ENCODE measurements around the gene KLF14.

DNA sequence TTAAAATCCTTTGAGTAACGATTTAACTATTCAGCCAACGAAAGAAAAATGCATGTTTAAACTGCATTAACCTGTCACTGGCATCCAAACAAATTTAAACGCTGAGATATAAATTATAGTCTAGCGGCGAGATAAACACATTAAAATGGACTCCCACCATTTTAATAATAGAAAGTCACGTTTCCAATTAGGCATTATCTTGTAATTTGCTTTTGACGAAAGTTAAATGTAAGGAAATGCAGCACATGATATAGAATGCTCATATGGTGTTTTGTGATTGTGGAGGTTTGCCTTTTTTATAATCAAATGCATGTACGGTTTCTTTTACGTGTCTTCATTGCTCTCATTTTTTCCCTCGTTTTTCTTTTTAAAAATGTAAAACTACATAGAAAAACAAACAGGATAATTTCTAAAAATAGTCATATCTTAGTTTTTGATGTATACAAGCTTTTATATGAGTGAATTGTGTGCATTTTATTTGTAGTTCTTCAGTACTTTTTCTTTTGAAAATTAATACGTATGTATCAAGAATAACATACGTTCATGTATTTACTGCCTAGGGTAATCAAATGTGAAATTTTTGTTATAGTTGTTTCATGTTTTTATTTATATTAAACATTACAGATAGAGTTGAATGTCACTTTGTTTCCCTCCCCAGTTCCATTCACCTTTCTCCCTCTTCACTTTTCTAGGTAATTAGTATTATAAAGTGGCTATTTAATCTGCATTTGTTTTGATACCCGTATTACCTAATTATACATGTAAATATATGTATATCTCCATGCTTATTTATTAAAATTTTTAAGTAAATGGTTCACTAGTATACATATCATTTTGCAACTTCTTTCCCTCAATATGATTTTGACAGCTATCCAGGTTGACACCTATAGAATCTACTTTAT is 1.1 kb upstream of the KLF14 start:
- TF ChIP-seq BHLHE40 (IDR thresholded peaks at IDR 0.05; ENCODE audit: low read depth, low read length): no peak
- no peak for TF ChIP-seq POLR2A (IDR thresholded peaks at IDR 0.05; ENCODE audit: low read depth, low read length)
- TF ChIP-seq MXI1 (IDR thresholded peaks at IDR 0.05; ENCODE audit: borderline replicate concordance, low read depth, low read length): no peak
